GM15510 (cell line): ENCODE results near the gene ZNF528.

Experiments
- POLR2A ChIP-seq: IDR thresholded peaks from 3 replicates; pipeline ENCODE4 v1.6.1; 2011; ENCODE audit warnings: borderline replicate concordance; ENCODE audit not compliant: insufficient read length; ENCODE audit errors: extremely low read depth

The ZNF528 gene

DNA sequence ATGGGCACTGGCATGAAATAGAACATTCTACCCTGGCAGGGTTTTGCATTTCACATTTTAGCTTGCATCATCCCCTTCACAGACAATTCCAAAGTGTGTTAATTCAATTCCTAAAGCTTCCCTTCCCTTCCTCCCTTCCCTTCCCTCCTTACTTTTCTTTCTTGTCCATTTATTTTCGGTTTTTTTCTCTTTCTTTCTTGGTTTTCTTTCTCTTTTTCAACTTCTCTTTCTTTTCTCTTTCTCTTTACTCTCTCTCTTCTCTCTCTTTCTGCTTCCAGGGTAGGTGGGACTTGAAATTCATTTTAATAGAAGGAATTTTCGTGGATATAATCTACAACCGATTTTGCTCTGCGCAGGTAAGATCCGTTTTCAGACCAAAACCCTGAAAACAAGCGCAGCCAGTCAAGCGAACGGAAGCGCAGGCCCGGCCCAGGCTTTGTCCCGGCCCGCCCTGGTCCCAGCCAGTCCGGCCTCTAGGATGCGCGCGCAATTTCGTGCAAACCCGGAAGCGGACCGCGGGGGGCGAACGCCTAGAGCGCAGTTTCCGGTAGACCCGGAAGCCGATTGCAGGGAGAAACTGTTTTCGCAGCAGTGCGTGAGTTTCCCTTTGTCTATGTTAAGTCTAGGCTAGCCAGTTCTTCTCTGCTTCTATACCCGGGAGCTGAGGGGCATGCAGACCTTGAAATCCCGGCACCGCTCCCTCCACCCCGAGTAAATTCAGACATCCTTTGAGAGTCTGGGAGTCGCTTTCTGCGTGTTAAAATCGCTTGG lies at the start of gene ZNF528:
ZNF528 (plus strand) TSS at position 540 of the 771 bp plus-strand sequence. CDS start 4,165 bp downstream, outside the sequence.
- peak; percentile 47 for TF ChIP-seq POLR2A

DNA sequence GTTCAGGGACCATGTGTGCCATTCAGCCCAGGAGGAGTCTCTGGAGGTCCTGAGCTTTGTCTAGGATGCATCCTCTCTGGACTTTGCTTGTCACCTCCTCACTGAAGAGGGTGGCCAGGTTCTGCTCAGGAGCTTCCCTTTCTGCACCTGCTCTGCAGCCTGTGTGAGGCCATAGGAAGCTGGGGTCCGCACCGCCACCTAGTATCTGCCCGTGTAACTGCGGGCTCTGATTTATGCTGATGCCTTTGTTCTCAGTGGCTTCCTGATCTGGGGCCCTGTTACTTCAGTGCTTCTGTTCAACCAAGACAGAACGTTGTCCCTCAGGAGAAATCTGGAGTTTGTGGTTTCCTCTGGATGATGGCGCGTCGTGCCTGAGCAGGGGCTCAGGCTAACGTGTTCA lies 46.1 kb upstream of the ZNF528 start:
- TF ChIP-seq POLR2A = no peak

DNA sequence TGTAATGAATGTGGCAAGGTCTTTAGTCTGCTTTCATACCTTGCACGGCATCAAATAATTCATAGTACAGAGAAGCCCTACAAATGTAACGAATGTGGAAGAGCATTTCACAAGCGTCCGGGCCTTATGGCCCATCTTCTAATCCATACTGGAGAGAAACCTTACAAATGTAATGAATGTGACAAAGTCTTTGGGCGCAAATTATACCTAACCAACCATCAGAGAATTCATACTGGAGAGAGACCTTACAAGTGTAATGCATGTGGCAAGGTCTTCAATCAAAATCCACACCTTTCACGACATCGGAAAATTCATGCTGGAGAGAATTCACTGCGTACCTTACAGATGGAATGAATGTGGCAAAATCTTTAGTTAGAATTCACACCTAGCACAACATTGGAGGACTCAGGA lies 31.2 kb upstream of the ZNF528 start:
- no peak for TF ChIP-seq POLR2A

DNA sequence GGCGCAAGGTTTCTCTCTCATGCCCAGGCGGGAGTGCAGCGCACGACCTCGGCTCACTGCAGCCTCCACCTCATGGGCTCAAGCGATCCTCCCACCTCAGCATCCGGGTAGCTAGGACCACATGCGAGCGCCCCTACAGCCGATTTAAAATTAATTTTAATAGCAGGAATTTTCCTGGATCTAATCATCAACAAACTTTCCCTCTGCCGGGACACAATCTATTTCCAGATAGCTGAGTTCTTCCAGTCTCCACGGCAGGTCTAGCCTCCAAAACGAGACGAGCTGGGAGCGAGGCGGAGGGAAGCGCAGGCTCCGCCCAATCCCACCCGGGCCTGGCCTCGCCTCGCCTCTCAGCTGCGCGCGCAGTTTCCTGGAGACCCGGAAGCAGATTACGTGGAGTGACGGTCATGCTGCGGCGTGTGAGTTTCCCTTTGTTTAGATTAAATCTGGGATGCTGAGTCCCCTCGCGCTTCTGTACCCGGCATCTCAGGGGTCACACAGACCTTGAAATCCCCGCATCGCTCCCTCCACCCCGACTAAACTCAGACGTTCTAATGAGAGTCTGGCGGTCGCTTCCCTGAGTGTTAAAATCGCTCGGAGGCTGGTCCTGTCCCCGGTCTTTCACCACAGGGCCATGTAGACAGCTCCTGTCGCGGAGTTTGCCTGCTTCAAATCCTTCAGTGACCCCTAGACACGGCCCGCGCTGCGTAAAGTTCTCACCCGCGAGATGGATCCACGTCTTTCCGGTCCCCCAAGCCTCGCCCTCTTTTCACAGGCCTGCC lies 27.9 kb upstream of the ZNF528 start, which contains the start of gene ZNF880:
ZNF880 (plus strand) TSS at position 365 of the 782 bp plus-strand sequence; CDS start at position 408, 43 bp downstream.
- TF ChIP-seq POLR2A = peak; percentile 33

DNA sequence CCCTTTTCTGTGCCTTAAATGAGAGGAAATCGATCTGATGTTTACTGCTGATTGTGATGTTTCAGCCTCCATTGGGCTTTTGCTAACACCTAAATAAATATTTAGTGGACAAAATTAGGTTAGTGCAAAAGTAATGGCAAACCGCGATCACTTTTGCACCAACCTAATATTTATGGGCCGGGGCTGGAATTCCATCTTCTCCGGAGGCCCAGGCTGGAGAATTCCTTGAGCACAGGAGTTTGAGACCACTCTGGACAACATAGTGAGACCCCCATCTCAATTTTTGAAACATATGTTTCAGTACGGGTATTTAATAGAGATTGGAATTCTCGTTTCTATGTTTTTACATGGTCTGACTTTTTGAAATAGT lies 27.3 kb upstream of the ZNF528 start:
- no peak for TF ChIP-seq POLR2A

DNA sequence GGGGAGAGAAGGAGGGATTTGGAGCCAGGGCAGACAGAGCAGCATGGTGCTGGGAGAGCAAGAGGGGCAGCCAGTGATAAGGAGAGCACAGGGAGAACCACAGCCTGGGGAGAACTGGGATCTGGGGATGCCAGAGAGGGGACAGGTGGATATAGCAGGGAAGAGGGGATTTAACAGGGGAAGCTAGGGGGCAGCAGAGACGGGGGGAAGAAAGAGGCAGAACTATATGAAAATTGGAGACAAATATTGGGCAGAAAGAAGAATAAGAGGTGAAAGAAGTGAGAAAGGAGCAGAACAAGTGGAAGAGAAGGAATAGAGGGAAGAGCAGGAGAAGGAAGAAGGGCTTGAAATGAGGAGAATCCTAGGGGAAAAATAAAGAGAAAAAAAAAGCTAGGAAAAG lies 6.5 kb upstream of the ZNF528 start:
- TF ChIP-seq POLR2A = no peak

DNA sequence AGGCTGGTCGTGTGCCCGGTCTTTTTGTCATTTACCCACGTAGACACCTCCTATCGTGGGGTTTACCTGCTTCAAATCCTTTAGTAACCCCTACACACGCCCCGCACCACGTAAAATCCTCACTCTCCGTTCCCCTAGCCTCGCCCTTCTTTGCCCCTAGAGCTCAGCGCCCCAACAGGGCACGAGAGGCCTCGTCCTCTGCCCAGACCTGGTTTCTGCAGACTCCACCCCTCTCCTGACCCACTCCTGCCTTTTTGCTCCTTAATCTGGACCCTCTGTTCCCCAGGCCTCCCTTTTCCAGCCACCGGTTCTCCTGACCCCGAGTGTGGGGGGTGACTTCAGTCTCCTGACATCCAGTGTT lies 412 bp downstream of the ZNF528 start:
- TF ChIP-seq POLR2A = no peak

DNA sequence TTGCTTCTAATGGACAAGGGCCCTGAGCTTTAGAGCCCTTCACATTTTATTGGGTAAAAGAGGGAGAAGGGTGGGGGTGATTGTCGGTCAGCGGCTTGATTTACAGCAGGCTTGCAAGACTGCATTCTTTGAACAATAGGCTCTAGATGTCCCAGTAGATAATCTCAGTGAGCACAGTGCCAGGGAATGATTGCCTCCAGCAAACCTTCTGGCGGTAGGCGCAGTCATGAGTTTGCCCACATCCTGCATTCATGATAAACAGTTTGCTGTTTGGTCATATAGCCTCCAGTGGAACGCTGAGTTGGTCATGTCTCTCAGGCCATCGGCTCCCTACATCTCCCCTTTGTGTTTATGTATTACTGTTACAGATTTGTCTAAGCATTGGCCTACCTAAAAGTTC lies 12.6 kb downstream of the ZNF528 start:
- no peak for TF ChIP-seq POLR2A

DNA sequence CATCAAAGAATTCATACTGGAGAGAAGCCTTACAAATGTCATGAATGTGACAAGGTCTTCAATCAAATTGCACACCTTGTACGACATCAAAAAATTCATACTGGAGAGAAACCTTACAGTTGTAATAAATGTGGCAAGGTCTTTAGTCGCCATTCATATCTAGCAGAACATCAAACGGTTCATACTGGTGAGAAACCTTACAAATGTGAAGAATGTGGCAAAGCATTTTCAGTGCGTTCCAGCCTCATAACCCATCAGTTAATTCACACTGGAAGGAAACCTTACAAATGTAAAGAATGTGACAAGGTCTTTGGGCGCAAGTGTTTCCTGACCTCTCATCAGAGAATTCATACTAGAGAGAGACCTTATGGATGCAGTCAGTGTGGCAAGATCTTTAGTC lies 18.1 kb downstream of the ZNF528 start:
- TF ChIP-seq POLR2A = no peak

DNA sequence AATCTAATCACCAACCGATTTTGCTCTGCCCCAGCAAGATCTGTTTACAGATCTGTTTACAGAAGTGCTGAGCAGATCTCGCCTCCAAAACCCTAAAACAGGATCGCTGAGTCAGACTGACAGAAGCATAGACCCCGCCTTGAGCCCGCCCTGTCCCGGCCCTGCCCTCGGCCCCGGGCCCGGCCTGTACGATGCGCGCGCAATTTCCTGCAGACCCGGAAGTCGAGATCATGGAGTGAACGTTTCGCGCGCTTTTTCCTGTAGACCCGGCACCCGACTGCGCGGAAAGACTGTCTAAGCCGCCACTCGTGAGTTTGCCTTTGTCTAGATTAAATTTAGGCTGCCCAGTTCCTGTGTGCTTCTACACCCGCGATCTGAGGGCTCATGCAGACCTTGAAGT lies 31.3 kb downstream of the ZNF528 start, which contains the start of gene ZNF534:
ZNF534 (plus strand) TSS at position 212 of the 400 bp plus-strand sequence. CDS start 2,327 bp downstream, outside the sequence.
- TF ChIP-seq POLR2A = no peak

DNA sequence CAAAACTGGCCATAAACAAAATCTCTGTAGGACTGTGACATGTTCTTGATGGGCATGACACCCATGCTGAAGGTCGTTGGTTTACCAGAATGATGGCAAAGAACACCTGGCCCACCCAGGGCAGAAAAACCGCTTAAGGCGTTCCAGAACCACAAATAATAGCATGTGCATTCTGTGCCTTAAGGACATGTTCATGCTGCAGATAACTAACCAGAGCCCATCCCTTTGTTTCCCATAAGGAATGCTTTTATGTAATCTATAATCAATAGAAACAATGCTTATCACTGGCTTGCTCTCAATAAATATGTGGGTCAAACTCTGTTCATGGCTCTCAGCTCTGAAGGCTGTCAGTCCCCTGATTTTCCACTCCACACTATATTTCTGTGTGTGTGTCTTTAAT lies 44.5 kb downstream of the ZNF528 start:
- no peak for TF ChIP-seq POLR2A

DNA sequence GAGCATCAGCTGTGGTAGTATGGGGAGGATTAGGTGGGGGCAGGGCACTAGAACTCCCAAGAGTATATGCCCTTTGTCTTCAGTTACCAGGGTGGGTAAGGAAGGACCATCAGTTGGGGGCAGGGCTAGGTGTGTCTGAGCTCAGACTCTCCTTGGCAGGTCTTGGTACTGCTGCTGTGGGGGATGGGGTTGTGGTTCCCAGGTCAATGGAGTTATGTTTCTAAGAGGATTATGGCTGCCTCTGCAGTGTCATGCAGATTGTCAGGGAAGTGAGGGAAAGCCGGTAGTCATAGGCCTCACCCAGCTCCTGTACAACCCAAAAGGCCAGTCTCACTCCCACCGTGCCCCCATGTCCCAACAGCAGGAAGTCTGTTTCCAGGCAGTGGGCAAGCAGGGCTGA lies 46.9 kb downstream of the ZNF528 start:
- no peak for TF ChIP-seq POLR2A

DNA sequence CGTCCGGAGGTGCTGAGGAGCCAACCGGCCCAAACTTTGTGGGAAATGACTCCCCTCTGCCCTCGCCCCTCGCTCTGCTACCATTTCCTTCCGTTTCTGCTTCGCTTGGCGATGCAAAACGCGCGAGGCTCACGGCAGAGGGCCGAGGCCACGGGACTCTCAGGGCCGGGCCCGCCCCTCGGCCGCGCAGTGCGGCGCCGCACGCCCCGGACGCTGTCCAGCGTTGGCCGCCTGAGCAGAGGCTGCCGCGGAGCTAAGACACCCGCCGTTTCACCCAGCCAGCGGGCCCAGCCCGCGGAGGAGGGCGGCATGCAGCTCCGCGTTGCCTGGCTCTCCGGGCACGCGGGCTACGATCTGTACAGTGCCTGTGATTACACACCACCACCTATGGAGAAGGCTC lies 53.6 kb downstream of the ZNF528 start:
- no peak for TF ChIP-seq POLR2A

DNA sequence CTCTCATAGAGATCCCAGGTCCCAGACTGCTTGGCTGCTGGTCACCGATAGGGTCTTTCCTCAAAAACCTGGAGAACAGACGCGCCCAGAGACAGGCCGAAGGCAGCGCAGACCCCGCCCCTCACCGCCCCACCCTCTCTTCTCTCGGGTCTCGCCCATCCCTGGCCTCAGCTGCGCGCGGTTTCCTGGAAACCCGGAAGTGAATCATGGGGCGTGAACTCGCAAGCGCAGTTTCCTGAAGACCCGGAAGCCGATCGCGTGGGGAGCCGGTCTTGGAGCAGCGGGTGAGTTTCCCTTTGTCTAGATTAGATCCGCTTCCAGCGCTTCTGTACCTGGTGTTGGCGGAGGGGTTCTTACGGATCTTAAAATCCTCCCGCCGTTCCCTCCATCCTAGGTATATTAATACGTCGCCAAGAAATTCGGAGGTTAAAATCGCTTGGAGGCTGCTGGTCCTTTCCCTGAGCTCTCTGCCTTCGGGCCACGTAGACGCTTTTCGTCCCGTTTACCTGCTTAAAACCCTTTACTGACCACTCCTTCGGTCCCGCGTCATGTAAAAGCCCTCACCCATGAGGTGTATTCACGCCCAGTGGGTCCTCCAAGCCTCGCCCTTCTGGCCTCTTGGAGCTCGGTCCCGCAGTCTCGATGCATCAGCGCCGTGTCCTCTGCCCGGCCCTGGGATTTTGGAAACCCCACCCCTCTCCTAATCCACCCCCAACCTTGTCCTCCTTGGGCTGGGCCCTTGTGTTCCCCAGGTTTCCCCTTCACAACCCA lies 55.9 kb downstream of the ZNF528 start, which contains the start of gene ZNF578:
ZNF578 (plus strand) TSS at position 230 of the 771 bp plus-strand sequence. CDS start 48,293 bp downstream, outside the sequence.
- TF ChIP-seq POLR2A = no peak
